Memory B cell (primary cell): Measurements from ENCODE around the gene SYNJ2.

Experiments used
- ATAC-seq: fragments of 150-1000 bp; cut with Tn5 transposase; 2 replicates; pipeline ENCODE4 v1.10.0; 2021; ENCODE audit warnings: low read depth, mild to moderate bottlenecking, moderate library complexity
- DNase-seq, 2 donors: peaks; one replicate each; pipeline ENCODE4 v3.0.0; 2022; ENCODE audit warnings: low spot score in 2 of 2
- H3K27ac Mint-ChIP-seq: one replicate; pipeline ENCODE4 v1.8.0; 2022; ENCODE audit warnings: mild to moderate bottlenecking, moderate library complexity, mixed read lengths
- H3K27me3 Mint-ChIP-seq: one replicate; pipeline ENCODE4 v1.8.0; 2022; ENCODE audit warnings: mixed read lengths
- H3K36me3 Mint-ChIP-seq: one replicate; pipeline ENCODE4 v1.8.0; 2022; ENCODE audit warnings: mild to moderate bottlenecking, mixed read lengths
- H3K4me1 Mint-ChIP-seq: one replicate; pipeline ENCODE4 v1.8.0; 2022; ENCODE audit warnings: mixed read lengths
- H3K4me3 Mint-ChIP-seq: one replicate; pipeline ENCODE4 v1.8.0; 2022; ENCODE audit warnings: mild to moderate bottlenecking, moderate library complexity, mixed read lengths
- H3K9me3 Mint-ChIP-seq: one replicate; pipeline ENCODE4 v1.8.0; 2022; ENCODE audit warnings: mixed read lengths

The SYNJ2 gene

DNA sequence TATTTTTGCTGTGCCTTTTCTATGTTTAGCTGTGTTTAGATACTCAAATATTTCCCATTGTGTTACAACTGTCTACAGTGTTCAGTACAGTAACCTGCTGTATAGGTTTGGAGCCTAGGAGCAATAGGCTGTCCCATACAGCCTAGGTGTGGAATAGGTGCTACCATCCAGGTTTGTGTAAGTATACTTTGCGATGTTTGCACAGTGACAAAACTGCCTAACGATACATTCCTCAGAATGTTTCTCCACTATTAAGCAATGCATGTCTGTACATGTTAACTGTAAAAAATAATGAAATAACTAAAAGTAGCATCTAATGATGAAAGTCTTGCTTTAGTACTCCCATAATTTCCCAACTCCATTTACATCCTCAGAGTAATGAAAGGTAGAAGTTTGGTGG is 140.4 kb downstream of the SYNJ2 start:
- Mint-ChIP-seq H3K27me3 (no peaks in the 10 kb centered on the region), H3K36me3 (peaks cover 21% of the 10 kb centered on the region), H3K4me1 (no peaks in the 10 kb centered on the region), H3K4me3 (no peak overlapping the region), H3K27ac (no peak overlapping the region), H3K9me3 (no peaks in the 10 kb centered on the region)
- no peak for ATAC-seq
- DNase-seq: no peak

DNA sequence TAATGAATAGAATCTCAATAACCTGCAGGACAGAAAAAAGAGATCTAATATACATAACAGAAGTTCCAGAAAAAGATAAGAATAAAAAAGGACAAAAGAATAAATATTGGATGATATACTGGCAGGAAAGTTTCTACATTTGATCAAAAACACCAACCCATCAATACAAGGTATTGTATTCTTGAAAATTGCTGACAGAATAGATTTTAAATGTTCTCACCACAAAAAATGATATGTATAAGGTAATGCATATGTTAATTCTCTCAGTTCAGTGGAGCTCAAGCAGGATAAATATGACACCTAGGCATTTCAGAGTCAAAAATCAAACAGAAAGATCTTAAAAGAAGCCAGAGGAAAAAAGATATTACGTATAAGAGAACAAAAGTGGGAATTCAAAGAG is 142.6 kb downstream of the SYNJ2 start:
- ATAC-seq (no peak), DNase-seq (no peak)
- Mint-ChIP-seq H3K9me3 (no peaks in the 10 kb centered on the region), H3K27me3 (no peaks in the 10 kb centered on the region), H3K4me3 (no peak overlapping the region), H3K27ac (no peak overlapping the region), H3K4me1 (no peaks in the 10 kb centered on the region), H3K36me3 (peaks cover 18% of the 10 kb centered on the region)

DNA sequence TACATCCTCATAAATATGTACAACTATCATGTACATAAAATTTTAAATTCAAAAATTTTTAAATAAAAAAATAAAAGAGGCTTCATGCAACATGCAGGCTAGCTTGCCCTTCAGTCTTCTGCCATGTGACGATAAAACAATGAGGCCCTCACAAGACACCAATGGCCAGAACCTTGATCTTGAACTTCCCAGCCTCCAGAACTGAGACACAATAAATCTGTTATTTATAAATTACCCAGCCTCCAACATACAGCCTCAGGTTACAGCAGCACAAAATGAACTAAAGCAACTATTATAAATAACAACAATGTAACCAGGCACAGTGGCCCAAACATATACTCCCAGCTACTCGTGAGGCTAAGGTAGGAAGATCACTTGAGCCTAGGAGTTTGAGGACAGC is 143.6 kb downstream of the SYNJ2 start:
- Mint-ChIP-seq H3K4me1 (no peaks in the 10 kb centered on the region), H3K4me3 (no peak overlapping the region), H3K9me3 (no peaks in the 10 kb centered on the region), H3K36me3 (peaks cover 17% of the 10 kb centered on the region), H3K27ac (no peak overlapping the region), H3K27me3 (no peaks in the 10 kb centered on the region)
- DNase-seq: no peak
- no peak for ATAC-seq

DNA sequence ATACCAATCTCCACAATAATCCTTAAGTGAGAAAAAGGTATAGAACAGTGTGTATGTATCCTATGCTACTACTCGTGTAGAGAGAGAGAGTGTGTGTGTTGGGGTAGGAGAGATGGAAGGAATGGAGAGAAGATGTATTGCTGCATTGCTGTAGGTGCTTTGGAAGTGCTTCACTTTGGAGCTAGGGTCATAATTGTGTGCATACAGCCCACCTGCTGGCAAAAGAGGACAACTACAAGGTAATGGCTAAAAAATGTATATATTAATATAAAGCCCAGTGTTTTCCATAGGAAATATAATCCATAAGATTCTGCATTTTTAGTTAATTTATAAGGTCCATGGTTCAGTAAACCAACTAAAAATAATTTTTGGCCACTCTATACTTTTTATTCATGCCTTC is 150.3 kb downstream of the SYNJ2 start:
- Mint-ChIP-seq H3K4me1 (peaks cover 3% of the 10 kb centered on the region), H3K27ac (no peak overlapping the region), H3K27me3 (no peaks in the 10 kb centered on the region), H3K9me3 (no peaks in the 10 kb centered on the region), H3K4me3 (no peak overlapping the region), H3K36me3 (peaks cover 2% of the 10 kb centered on the region)
- DNase-seq (no peak), ATAC-seq (no peak)

DNA sequence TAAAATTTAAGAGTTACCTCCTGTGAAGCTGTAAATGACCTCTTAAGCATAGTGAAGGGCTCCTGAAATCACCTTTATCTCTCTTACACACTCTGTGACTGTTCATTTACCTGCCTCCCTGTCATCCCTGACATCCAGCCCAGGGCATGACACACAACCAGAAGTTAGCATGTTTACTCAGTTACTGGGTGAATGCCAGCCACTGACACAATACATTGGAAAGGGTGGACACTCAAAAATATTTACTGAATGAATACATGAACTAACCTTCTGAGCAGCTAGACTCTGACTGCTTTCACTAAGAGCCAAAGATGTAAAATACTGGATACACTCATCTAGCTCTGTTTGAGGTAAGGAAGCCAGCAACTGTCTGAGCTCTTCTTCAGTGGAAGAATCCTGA is 161.1 kb downstream of the SYNJ2 start:
- ATAC-seq (no peak), DNase-seq (no peak)
- H3K27ac Mint-ChIP-seq: no peak overlapping the region
- no peaks in the 10 kb centered on the region for H3K4me1 Mint-ChIP-seq
- H3K27me3 Mint-ChIP-seq: no peaks in the 10 kb centered on the region
- no peak overlapping the region for H3K4me3 Mint-ChIP-seq
- H3K36me3 Mint-ChIP-seq: peaks cover 23% of the 10 kb centered on the region
- H3K9me3 Mint-ChIP-seq: no peaks in the 10 kb centered on the region

DNA sequence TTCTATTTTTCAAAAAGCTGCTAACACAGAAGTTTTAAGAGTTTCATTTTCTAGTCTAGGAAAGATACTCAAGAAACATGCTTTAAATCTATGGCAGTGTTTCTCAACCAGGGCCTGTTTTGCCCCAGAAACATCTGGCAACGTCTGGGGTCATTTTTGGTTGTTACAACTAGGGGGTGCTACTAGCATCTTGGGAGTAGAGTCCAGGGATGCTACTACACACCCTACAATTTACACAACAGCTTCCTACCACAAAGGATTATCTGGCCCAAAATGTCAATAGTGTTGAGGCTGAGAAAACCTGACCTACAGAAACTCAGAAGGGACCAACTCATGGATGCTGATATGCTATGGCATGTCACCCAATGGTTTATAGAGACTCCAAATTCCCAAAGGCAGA is 162.0 kb downstream of the SYNJ2 start:
- no peaks in the 10 kb centered on the region for H3K9me3 Mint-ChIP-seq
- no peak for ATAC-seq
- H3K4me1 Mint-ChIP-seq: no peaks in the 10 kb centered on the region
- DNase-seq: no peak
- peaks cover 19% of the 10 kb centered on the region for H3K36me3 Mint-ChIP-seq
- no peaks in the 10 kb centered on the region for H3K27me3 Mint-ChIP-seq
- H3K27ac Mint-ChIP-seq: no peak overlapping the region
- no peak overlapping the region for H3K4me3 Mint-ChIP-seq
